HFF-Myc (cell line): ENCODE data around the gene CSMD2.

ENCODE experiments used
- DNase-seq: peaks from one replicate; pipeline ENCODE4 v3.0.0-alpha.2; 2011; ENCODE audit warnings: low read depth; ENCODE audit errors: extremely low read depth
- H3K4me3 ChIP-seq: replicated peaks from 2 replicates; pipeline ENCODE4 v1.5.1; 2011; ENCODE audit warnings: low read depth, mild to moderate bottlenecking, control low read depth, low read length
- TF ChIP-seq, protein P1 (sequence below): IDR thresholded peaks from 2 replicates; pipeline ENCODE4 v1.5.1; 2012; ENCODE audit warnings: mild to moderate bottlenecking, low read depth, low read length, control low read depth; ENCODE audit errors: missing control alignments

CSMD2 gene

DNA sequence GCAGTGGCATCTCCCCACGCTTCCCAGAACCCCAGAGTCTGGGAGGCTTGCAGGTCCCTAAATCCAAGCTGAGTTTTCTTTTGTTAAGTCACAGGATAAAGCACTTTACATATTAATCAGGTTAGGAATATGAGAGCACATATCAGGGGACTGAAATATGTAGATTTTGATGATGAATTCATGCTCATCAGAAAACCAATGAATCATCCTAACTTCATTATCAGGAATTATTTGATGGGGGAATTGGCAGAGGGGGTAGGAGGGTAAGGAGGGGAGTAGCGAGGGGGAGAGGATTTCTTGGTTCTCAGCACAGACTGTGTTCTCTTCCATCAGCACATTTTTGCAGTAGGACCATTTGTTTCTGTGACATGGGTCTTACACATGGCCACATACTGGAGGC is 269.1 kb downstream of the CSMD2 start:
- H3K4me3 ChIP-seq, result no peak overlapping the region
- TF ChIP-seq, protein P1, sequence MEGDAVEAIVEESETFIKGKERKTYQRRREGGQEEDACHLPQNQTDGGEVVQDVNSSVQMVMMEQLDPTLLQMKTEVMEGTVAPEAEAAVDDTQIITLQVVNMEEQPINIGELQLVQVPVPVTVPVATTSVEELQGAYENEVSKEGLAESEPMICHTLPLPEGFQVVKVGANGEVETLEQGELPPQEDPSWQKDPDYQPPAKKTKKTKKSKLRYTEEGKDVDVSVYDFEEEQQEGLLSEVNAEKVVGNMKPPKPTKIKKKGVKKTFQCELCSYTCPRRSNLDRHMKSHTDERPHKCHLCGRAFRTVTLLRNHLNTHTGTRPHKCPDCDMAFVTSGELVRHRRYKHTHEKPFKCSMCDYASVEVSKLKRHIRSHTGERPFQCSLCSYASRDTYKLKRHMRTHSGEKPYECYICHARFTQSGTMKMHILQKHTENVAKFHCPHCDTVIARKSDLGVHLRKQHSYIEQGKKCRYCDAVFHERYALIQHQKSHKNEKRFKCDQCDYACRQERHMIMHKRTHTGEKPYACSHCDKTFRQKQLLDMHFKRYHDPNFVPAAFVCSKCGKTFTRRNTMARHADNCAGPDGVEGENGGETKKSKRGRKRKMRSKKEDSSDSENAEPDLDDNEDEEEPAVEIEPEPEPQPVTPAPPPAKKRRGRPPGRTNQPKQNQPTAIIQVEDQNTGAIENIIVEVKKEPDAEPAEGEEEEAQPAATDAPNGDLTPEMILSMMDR, result no peak

DNA sequence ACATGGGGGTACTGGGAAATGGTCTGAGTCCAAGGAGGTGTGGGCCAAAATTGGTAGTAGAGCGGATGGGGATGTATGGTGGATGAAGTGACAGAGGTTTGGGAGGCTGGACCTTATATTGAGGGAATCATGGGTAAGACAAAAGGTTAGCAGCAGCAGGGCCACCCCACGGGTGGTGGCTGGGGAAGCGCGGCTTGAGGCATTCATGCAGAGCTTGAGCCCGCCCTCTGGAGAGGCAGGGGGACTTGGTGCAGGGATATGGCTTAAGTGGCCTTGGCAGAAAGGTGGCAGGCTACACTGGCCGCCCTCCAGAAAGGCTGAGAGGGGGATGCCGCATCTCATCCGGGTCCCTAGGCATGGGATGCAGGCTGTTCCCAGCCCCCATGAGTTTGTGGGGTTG is 269.6 kb downstream of the CSMD2 start:
- no peak overlapping the region for H3K4me3 ChIP-seq
- TF ChIP-seq, protein P1, result no peak
- no peak for DNase-seq

More for the DNA sequence above, 269.1 kb downstream of the CSMD2 start:
- DNase-seq, result no peak

DNA sequence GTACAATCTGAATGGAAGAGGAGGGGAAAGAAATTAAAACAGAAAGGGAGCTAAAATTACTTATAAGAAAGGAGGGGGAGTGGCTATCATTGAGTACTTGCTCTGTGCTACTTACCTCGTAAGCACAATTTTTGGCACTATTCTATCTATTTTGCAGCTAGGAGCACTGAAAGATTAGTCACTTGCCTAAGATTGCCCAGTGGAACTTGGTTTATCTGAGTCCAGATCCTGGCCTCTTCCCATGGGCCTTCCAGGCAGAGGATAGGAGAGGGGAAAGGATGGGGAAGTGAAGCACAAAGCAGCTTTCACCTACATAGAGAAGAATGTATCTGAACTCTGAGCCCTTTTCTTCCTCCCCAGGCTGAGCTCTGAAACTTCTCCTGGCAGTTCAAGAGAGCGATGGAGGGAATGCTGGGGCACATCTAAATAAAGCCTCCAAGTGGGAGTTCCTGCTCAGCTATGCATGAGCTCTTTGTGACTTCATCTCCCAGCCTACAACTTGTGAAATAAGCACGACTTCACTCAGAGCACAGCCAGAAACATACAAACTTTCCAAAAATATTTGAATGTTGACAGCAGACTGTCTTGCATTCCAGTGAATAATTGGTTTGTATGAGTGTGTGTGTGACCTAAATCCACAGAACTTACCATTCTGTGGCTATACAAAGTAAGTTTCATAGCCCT is 271.7 kb downstream of the CSMD2 start:
- DNase-seq, result no peak
- TF ChIP-seq, protein P1, result no peak
- H3K4me3 ChIP-seq, result no peak overlapping the region

DNA sequence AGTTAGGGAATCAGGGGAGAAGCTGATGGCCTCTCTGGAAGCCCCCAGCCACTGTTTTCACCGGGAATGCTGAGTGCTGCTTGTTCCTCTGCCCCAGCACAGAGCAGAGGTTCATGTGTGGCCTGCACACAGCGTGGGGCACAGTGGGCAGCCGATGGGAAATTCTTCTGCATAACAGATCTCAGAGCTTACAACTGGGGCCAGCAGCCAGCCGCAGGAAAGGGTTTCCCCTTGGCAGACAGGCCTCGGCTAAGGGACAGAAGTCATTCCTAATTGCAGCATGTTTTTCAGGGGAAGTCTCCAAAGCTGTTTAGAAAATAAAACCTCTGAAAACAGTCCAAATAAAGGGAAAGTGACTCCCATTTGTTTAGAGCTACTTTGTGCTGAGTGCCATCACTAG is 278.5 kb downstream of the CSMD2 start:
- TF ChIP-seq, protein P1, result no peak
- DNase-seq, result no peak
- H3K4me3 ChIP-seq, result no peak overlapping the region

DNA sequence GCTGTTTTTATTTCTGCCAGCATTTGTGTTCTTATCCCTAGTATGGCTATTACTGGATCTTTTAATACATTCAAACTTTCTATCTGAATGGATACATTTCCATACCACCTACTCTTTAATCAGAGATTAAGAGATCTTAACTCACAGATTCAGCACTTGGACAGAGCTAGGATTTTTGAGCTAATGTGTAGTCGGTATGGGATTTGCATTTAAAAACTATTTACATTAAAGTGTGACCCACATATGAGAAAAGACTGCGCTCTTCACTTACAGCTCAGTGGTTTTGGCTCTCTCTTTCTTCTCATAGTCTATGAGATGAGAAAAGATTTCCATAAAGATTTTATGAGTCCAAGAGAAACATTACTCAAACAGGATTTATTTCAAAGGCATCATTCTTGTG is 284.7 kb downstream of the CSMD2 start:
- no peak for DNase-seq
- TF ChIP-seq, protein P1, result no peak
- no peak overlapping the region for H3K4me3 ChIP-seq

DNA sequence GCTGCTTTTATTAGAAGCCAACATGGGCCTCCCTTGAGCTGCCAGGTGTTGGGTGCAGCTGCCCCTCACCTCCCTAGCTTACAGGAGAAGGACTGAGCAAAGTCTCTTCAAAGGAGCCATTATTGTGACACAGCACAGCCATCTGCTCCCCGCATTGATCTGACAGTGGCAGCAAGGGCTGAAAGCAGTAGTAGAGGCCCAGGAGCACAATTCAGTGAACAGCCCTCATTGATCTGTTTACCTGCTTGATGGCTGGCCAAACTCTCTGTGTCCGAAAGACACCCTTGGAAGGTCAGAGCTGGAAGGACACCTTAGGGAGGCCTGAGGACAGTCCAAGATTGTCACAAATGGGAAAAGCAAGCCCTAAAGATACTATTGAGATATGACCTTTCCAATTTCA is 286.6 kb downstream of the CSMD2 start:
- TF ChIP-seq, protein P1, result no peak
- DNase-seq, result no peak
- H3K4me3 ChIP-seq, result no peak overlapping the region

DNA sequence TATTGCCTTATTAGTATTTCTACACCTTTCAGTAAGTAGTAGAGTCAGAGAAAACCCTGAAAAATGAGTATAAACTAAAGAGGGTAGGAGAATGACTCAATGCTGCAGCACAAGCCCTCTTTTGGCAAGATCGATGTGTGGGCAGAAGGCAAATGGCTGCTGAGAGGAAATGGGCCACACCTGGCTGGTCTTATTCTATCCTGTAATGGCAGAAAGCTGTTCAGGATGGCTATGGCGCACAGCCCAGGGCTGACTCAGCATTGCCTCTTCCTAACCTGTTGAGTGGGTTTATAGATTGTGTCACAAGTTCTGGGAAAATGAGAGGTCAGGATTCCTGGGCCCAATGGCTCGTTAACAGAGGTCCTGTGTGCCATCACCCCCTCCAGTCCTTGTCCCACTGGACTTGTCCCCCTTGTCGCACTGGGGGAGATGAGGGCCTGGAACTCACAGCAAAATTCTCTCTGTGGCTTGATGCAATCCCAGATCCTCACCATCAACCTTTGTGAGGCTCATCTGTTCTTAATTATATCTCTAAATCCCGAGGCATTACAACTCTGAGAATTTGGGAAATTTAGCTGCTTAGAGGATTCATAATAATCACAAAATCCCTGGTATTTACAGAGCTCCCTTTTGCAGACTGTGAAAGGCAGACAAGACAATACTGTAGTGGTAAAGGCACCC is 287.9 kb downstream of the CSMD2 start:
- no peak overlapping the region for H3K4me3 ChIP-seq
- peak; percentile 68 for DNase-seq

More for the DNA sequence above, 287.9 kb downstream of the CSMD2 start:
- TF ChIP-seq, protein P1, result no peak
